K562 (cell line): ENCODE measurements around the gene JSRP1. TPM values are rescaled to one million over a fixed set of nuclear protein-coding genes. Genes with fewer than 3 reads are reported as not detected.

Source experiments
- CHD7 ChIP-seq: fragments of 200-600 bp; sonication (generic); IDR thresholded peaks from one replicate; pipeline ENCODE4 v1.6.1; 2012; ENCODE audit warnings: mild to moderate bottlenecking, low read depth, low read length, inconsistent platforms
- FOXP4 ChIP-seq: sonication (generic); formaldehyde crosslinking; IDR thresholded peaks from 2 replicates; pipeline ENCODE4 v1.8.0; 2022; ENCODE audit warnings: mild to moderate bottlenecking, missing genetic modification reagents, borderline replicate concordance
- JUND ChIP-seq, 2 experiments: IDR thresholded peaks; 2 replicates in 1 of 2; 3 replicates in 1 of 2; pipeline ENCODE4 v1.6.1; 2011; ENCODE audit warnings: borderline replicate concordance in 2 of 2, low read depth in 2 of 2, low read length in 2 of 2, improper control_type of control experiment in 1 of 2, missing biosample characterization in 1 of 2, missing genetic modification characterization in 1 of 2, missing genetic modification reagents in 1 of 2
- PML ChIP-seq: IDR thresholded peaks from 2 replicates; pipeline ENCODE4 v1.6.1; 2012; ENCODE audit warnings: low read length, inconsistent platforms
- SMARCB1 ChIP-seq: IDR thresholded peaks from 2 replicates; pipeline ENCODE4 v1.6.1; 2011; ENCODE audit warnings: improper control_type of control experiment, low read depth; ENCODE audit not compliant: insufficient read length
- SUPT5H ChIP-seq: fragments of 450-650 bp; IDR thresholded peaks from 2 replicates; pipeline ENCODE4 v1.6.1; 2016
- TRIM24 ChIP-seq, 2 experiments: fragments of 450-650 bp; IDR thresholded peaks; 2 replicates each; pipeline ENCODE4 v1.6.1; 2016
- UBTF ChIP-seq, 2 experiments: IDR thresholded peaks; 2 replicates each; pipeline ENCODE4 v1.6.1; 2012; ENCODE audit warnings: improper control_type of control experiment in 2 of 2, low read depth in 2 of 2, low read length in 2 of 2, borderline replicate concordance in 1 of 2
- polyA plus RNA-seq, 8 experiments: library from polyadenylated mRNA; depleted of rRNA in 4 of 8; stranded (reverse) in 5 of 8; unstranded in 3 of 8; fragments of >200 nt; fragmentation: Nextera tagmentation in 2 of 8; fragmentation: Illumina TruSeq in 1 of 8; extraction: Ambion mirVana in 2 of 8; extraction: Trizol in 1 of 8; gene quantifications; 2 replicates each; pipeline versions ENCODE4 v1.2.1 to v1.2.3, GENCODE V29; 2011 to 2014; ENCODE audit warnings: inconsistent platforms in 1 of 8, missing spikeins in 1 of 8
- total RNA-seq, 7 experiments: library from RNA; depleted of rRNA in 6 of 7; stranded (reverse); fragments of >200 nt in 6 of 7; fragmentation: Illumina TruSeq in 2 of 7; extraction: Trizol in 2 of 7; gene quantifications; 2 replicates each; pipeline versions ENCODE4 v1.2.1 to v1.2.3, GENCODE V29; 2011 to 2021; ENCODE audit warnings: low replicate concordance in 1 of 7

JSRP1 gene
- total and polyA plus RNA-seq, 9 of the 15 experiments (the other 6 are each of a cell fraction or from before 2014, with no cell fraction given), result 0.08 to 1.2 (median 0.51) TPM; not detected in 4

- TF ChIP-seq CHD7 (no peak), TRIM24 (IDR thresholded peaks at IDR 0.05) (no peak), SUPT5H (no peak), JUND (IDR thresholded peaks at IDR 0.05; ENCODE audit: borderline replicate concordance, low read depth, low read length) (no peak), JUND (tag; IDR thresholded peaks at IDR 0.05; ENCODE audit: borderline replicate concordance, low read depth, low read length) (no peak), FOXP4 (no peak), PML (no peak), UBTF (IDR thresholded peaks at IDR 0.05; ENCODE audit: borderline replicate concordance in 1 of 2, low read depth in 2 of 2, low read length in 2 of 2) (0 out of 4 replicates have a peak, but pooled peaks of 1 of the 2 experiments have one; percentile 4), SMARCB1 (no peak)
Observed at GRCh38 chr19:2237051-2237868, 19.0 kb downstream of the JSRP1 start (continued).
